ENCODE results near the gene C6orf52. TPM values are rescaled to one million over a fixed set of nuclear protein-coding genes. Genes with fewer than 3 reads are reported as not detected.
A peak's percentile ranks its signal among the peaks of the same experiment; 100 is the strongest.

Gene C6orf52
- total RNA-seq, 1 experiment from 2014 or later: 2.9 TPM

- no peak for DNase-seq (ENCODE audit: low read depth)
Measured at GRCh38 chr6:10655508-10656055, 38.8 kb downstream of the C6orf52 start.

GRCh38 chr6:10644225-10644624 lies 50.2 kb downstream of the C6orf52 start:
- DNase-seq (ENCODE audit: low read depth): no peak

- DNase-seq (ENCODE audit: low read depth): no peak
Measured at GRCh38 chr6:10643201-10643651, 51.2 kb downstream of the C6orf52 start.

GRCh38 chr6:10641528-10641927 lies 52.9 kb downstream of the C6orf52 start:
- no peak for DNase-seq (ENCODE audit: low read depth)

GRCh38 chr6:10640412-10640811 lies 54.0 kb downstream of the C6orf52 start:
- DNase-seq (ENCODE audit: low read depth): no peak

GRCh38 chr6:10633216-10633615 lies 61.2 kb downstream of the C6orf52 start:
- DNase-seq (ENCODE audit: low read depth): peak; percentile 98

- DNase-seq (ENCODE audit: low read depth): no peak
Measured at GRCh38 chr6:10630178-10630577, 64.2 kb downstream of the C6orf52 start.

GRCh38 chr6:10627800-10628199 lies 66.6 kb downstream of the C6orf52 start:
- DNase-seq (ENCODE audit: low read depth): no peak

GRCh38 chr6:10626154-10626741 lies 68.2 kb downstream of the C6orf52 start:
- DNase-seq (ENCODE audit: low read depth): no peak

GRCh38 chr6:10624836-10625235 lies 69.6 kb downstream of the C6orf52 start:
- no peak for DNase-seq (ENCODE audit: low read depth)

- DNase-seq (ENCODE audit: low read depth): no peak
Measured at GRCh38 chr6:10621847-10622246, 72.6 kb downstream of the C6orf52 start.

Small RNAs within 50 kb of the gene (small RNA-seq; reads per million reads assigned to genes)
- gene RF00019: not detected

Other genes with a start within 250 kb of the C6orf52 start
- 6.4 and 7.3 TPM in 2 replicates for gene GCNT2, start 173.3 kb downstream of the C6orf52 start, total RNA-seq (2014; rRNA removed; shearing (Covaris generic))
- 57.9 and 64.3 TPM in 2 replicates for gene PAK1IP1, start 356 bp upstream of the C6orf52 start, total RNA-seq (2014; rRNA removed; shearing (Covaris generic))
- 137 and 140 TPM in 2 replicates for gene TMEM14C, start 28.5 kb upstream of the C6orf52 start, total RNA-seq (2014; rRNA removed; shearing (Covaris generic))
- 120 and 122 TPM in 2 replicates for gene TMEM14B, start 53.2 kb upstream of the C6orf52 start, total RNA-seq (2014; rRNA removed; shearing (Covaris generic))
- 0.07 TPM in 1 of 2 replicates, not detected in the other for gene MAK, start 143.9 kb upstream of the C6orf52 start, total RNA-seq (2014; rRNA removed; shearing (Covaris generic))
- not detected in 2 replicates for gene GCM2, start 187.4 kb upstream of the C6orf52 start, total RNA-seq (2014; rRNA removed; shearing (Covaris generic))
- not detected in 2 replicates for gene SYCP2L, start 192.4 kb upstream of the C6orf52 start, total RNA-seq (2014; rRNA removed; shearing (Covaris generic))

Data from HT1080 (cell line).